ENCODE results near the gene CSRNP2.
A peak's percentile ranks its signal among the peaks of the same experiment; 100 is the strongest.
"Not testable (repeated sequence)": the region's sequence is repeated elsewhere in the genome, so short reads cannot be mapped to it uniquely, and the experiment has no call there.

Gene CSRNP2

DNA sequence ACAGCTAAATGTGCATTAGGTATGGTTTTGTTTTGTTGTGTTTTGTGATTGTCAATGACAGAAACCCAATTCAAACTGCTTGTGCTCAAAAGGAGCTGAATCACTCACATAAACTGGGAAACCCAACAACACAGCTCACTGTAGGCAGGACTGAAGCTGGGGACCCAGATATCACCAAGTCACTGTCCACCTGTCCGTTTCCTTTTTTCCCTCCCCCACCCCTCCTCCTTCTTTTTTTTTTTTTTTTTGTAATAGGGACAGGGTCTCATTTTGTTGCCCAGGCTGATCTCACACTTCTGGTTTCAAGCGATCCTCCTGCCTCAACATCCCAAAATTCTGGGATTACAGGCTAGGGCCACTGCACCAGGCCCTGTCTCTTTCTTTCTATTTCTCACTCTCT is 50.3 kb downstream of the CSRNP2 start:
- H3K36me3 ChIP-seq (replicated peaks) = no peaks in the 10 kb centered on the region
- H3K27me3 ChIP-seq (ENCODE audit: low read depth) = no peaks in the 10 kb centered on the region
- no peak for DNase-seq (ENCODE audit: low spot score in 2 of 2)
- in situ Hi-C loops (cut with MboI; ENCODE audit: low sequenced_read_pairs) = no loop called here
- peaks cover 10% of the 10 kb centered on the region for H3K4me1 ChIP-seq
- no peaks in the 10 kb centered on the region for H3K9me3 ChIP-seq
- no peak overlapping the region for H3K4me3 ChIP-seq

- Histone ChIP-seq H3K36me3 (replicated peaks) (no peaks in the 10 kb centered on the region), H3K27me3 (ENCODE audit: low read depth) (no peaks in the 10 kb centered on the region), H3K4me1 (peaks cover 24% of the 10 kb centered on the region), H3K4me3 (no peak overlapping the region), H3K9me3 (no peaks in the 10 kb centered on the region)
- DNase-seq (ENCODE audit: low spot score in 2 of 2) = peak in 1 of 2 experiments; percentile 44
- in situ Hi-C loops (cut with MboI; ENCODE audit: low sequenced_read_pairs) = no loop called here
Measured at GRCh38 chr12:51028813-51029150, 54.6 kb downstream of the CSRNP2 start.

GRCh38 chr12:51028126-51028812 is 55.1 kb downstream of the CSRNP2 start:
- Histone ChIP-seq H3K4me3 (no peak overlapping the region), H3K36me3 (replicated peaks) (no peaks in the 10 kb centered on the region), H3K9me3 (no peaks in the 10 kb centered on the region), H3K27me3 (ENCODE audit: low read depth) (no peaks in the 10 kb centered on the region), H3K4me1 (peaks cover 24% of the 10 kb centered on the region)
- peak; percentile 71 to 82 for DNase-seq (ENCODE audit: low spot score in 2 of 2)
- in situ Hi-C loops (cut with MboI; ENCODE audit: low sequenced_read_pairs) = no loop called here

GRCh38 chr12:51027342-51027835 is 56.0 kb downstream of the CSRNP2 start:
- in situ Hi-C loops (cut with MboI; ENCODE audit: low sequenced_read_pairs) = no loop called here
- Histone ChIP-seq H3K4me1 (peaks cover 24% of the 10 kb centered on the region), H3K36me3 (replicated peaks) (no peaks in the 10 kb centered on the region), H3K27me3 (ENCODE audit: low read depth) (no peaks in the 10 kb centered on the region), H3K4me3 (no peak overlapping the region), H3K9me3 (no peaks in the 10 kb centered on the region)
- DNase-seq (ENCODE audit: low spot score in 2 of 2) = no peak

- H3K36me3 ChIP-seq (replicated peaks) = no peaks in the 10 kb centered on the region
- DNase-seq (ENCODE audit: low spot score in 2 of 2) = peak; percentile 96 to 97
- in situ Hi-C loops (cut with MboI; ENCODE audit: low sequenced_read_pairs) = no loop called here
- no peaks in the 10 kb centered on the region for H3K27me3 ChIP-seq (ENCODE audit: low read depth)
- no peaks in the 10 kb centered on the region for H3K9me3 ChIP-seq
- peaks cover 25% of the 10 kb centered on the region for H3K4me1 ChIP-seq
- peak within 1 kb of the TSS; percentile 68 for H3K4me3 ChIP-seq
Measured at GRCh38 chr12:51025836-51026638, 57.4 kb downstream of the CSRNP2 start, which contains the start of gene SLC11A2. SLC11A2 (minus strand) TSS chr12:51026384; CDS start chr12:51010728, 15,656 bp downstream.

DNA sequence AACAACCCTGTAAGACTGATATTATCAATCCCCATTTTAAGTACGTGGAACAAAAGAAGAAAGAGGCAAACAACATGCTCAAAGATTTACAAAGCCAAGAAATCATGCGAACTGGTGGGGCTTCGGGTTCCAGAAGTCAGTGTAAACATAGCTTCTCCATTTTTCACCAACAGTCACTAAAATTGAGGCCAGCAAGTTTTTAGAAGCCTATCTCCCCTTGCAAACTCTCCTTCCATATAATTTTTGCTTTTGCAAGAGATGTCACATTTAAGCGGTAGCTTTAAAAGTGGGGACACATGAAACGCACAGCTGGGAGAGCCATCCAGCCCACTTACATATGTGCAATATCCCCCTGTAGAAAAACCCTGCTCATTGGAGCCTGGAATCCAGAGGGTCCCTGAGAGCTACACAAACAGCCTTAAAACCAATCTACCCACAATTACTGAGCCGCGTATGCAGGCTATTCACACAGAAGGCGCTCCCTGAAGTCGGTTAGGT is 58.0 kb downstream of the CSRNP2 start:
- in situ Hi-C loops (cut with MboI; ENCODE audit: low sequenced_read_pairs) = no loop called here

DNA sequence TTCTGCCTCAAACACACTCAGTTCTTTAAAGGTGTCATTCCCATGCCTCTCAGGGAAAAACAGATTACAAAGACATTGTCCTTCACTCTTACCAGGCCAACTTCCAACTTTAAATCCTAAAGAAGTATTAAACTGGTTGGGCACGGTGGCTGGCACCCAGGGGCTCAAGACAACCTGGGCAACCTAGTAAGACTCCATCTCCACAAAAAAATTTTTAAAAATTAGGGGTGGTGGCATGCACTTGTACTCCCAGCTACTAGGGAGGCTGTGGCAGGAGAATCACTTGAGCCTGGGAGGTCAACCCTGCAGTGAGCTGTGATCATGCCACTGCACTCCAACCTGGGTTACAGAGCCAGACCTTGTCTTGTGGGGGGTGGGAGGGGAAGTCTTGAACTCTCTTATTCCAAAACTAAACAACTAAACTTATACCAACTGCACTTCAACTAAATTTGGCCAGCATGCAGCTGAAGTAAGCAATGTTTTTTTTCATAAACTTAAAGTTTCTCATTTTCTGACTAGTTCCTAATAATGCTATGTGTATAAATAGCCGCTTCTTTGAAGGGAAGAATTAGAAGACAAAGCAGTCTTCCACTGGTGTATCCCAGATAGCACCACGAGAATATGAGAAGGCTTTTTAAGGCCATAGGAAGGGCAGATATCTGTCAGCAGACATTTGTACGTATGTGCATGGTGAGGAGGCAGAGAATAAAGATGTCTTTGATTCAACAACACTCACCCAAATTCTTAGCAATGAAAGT is 59.6 kb downstream of the CSRNP2 start:
- no peak for DNase-seq (ENCODE audit: low spot score in 2 of 2)
- H3K4me3 ChIP-seq = peak overlapping the region; percentile 68; the same call in 1 of the 2 replicates
- H3K36me3 ChIP-seq (replicated peaks) = no peaks in the 10 kb centered on the region
- H3K27me3 ChIP-seq (ENCODE audit: low read depth) = no peaks in the 10 kb centered on the region
- H3K4me1 ChIP-seq = peaks cover 29% of the 10 kb centered on the region
- in situ Hi-C loops (cut with MboI; ENCODE audit: low sequenced_read_pairs) = no loop called here
- no peaks in the 10 kb centered on the region for H3K9me3 ChIP-seq

More for the DNA sequence above, 58.0 kb downstream of the CSRNP2 start:
- peak overlapping the region; percentile 68 for H3K4me3 ChIP-seq
- no peaks in the 10 kb centered on the region for H3K27me3 ChIP-seq (ENCODE audit: low read depth)
- no peaks in the 10 kb centered on the region for H3K9me3 ChIP-seq
- H3K36me3 ChIP-seq (replicated peaks) = no peaks in the 10 kb centered on the region
- DNase-seq (ENCODE audit: low spot score in 2 of 2) = peak in 1 of 2 experiments; percentile 76
- peaks cover 32% of the 10 kb centered on the region for H3K4me1 ChIP-seq

- peaks cover 18% of the 10 kb centered on the region for H3K4me1 ChIP-seq
- no peaks in the 10 kb centered on the region for H3K36me3 ChIP-seq (replicated peaks)
- no peaks in the 10 kb centered on the region for H3K27me3 ChIP-seq (ENCODE audit: low read depth)
- DNase-seq (ENCODE audit: low spot score in 2 of 2) = no peak
- H3K9me3 ChIP-seq = no peaks in the 10 kb centered on the region
- in situ Hi-C loops (cut with MboI; ENCODE audit: low sequenced_read_pairs) = no loop called here
- no peak overlapping the region for H3K4me3 ChIP-seq
Measured at GRCh38 chr12:51021694-51022093, 61.7 kb downstream of the CSRNP2 start.

- Histone ChIP-seq H3K9me3 (no peaks in the 10 kb centered on the region), H3K4me1 (peaks cover 14% of the 10 kb centered on the region), H3K27me3 (ENCODE audit: low read depth) (no peaks in the 10 kb centered on the region), H3K4me3 (no peak overlapping the region), H3K36me3 (replicated peaks) (no peaks in the 10 kb centered on the region)
- no peak for DNase-seq (ENCODE audit: low spot score in 2 of 2)
- in situ Hi-C loops (cut with MboI; ENCODE audit: low sequenced_read_pairs) = no loop called here
Measured at GRCh38 chr12:51020448-51021182, 62.8 kb downstream of the CSRNP2 start.

DNA sequence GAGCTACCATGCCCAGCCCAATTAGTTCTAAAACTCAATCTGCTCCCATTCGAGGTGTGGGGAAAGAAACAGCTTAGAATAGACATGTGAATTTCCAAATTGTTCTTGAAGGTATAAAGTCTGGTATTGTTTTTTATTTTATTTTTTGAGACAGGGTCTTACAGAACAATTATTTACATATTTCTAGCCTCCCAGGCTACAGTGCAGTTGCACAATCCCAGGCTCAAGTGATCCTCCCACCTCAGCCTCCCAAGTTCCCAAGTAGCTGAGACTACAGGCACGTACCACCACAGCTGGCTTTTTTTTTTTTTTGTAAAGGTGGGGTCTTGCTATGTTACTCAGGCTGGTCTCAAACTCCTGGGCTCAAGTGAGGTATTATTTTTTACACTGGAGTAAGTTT is 63.5 kb downstream of the CSRNP2 start:
- H3K9me3 ChIP-seq = no peaks in the 10 kb centered on the region
- in situ Hi-C loops (cut with MboI; ENCODE audit: low sequenced_read_pairs) = no loop called here
- H3K27me3 ChIP-seq (ENCODE audit: low read depth) = no peaks in the 10 kb centered on the region
- no peak overlapping the region for H3K4me3 ChIP-seq
- peaks cover 14% of the 10 kb centered on the region for H3K4me1 ChIP-seq
- no peaks in the 10 kb centered on the region for H3K36me3 ChIP-seq (replicated peaks)
- no peak for DNase-seq (ENCODE audit: low spot score in 2 of 2)

DNA sequence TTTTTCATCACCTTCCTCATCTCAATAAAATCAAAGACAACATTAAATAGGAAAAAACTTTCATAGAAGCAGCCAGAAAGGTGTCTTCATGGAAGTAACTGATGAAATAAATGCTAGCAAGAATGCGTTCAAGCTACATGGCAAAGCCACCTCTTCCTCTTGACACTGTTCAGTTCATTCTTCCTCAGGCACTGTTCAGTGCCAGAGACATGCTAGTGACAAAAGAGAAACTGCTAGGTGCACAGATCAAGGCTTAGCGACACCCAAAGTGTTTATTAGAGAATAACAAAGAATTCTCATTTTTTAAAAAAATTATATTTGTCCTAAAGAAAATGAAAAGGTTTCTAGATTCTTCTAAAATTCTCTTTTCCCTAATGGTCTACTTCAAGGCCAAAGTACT is 64.4 kb downstream of the CSRNP2 start:
- Histone ChIP-seq H3K36me3 (replicated peaks) (no peaks in the 10 kb centered on the region), H3K9me3 (no peaks in the 10 kb centered on the region), H3K4me3 (no peak overlapping the region), H3K27me3 (ENCODE audit: low read depth) (no peaks in the 10 kb centered on the region), H3K4me1 (peaks cover 13% of the 10 kb centered on the region)
- in situ Hi-C loops (cut with MboI; ENCODE audit: low sequenced_read_pairs) = no loop called here
- DNase-seq (ENCODE audit: low spot score in 2 of 2) = no peak

GRCh38 chr12:51017452-51017851 is 65.9 kb downstream of the CSRNP2 start:
- in situ Hi-C loops (cut with MboI; ENCODE audit: low sequenced_read_pairs) = no loop called here
- no peak for DNase-seq (ENCODE audit: low spot score in 2 of 2)

GRCh38 chr12:51014467-51014866 is 68.9 kb downstream of the CSRNP2 start:
- peak in 1 of 2 experiments; percentile 35 for DNase-seq (ENCODE audit: low spot score in 2 of 2)
- in situ Hi-C loops (cut with MboI; ENCODE audit: low sequenced_read_pairs); H3K9me3 ChIP-seq; H3K4me3 ChIP-seq; H3K36me3 ChIP-seq (replicated peaks); H3K27me3 ChIP-seq (ENCODE audit: low read depth): not testable (repeated sequence)
- peaks cover 24% of the 10 kb centered on the region for H3K4me1 ChIP-seq

More at GRCh38 chr12:51017452-51017851, 65.9 kb downstream of the CSRNP2 start:
- no peaks in the 10 kb centered on the region for H3K36me3 ChIP-seq (replicated peaks)
- H3K9me3 ChIP-seq = no peaks in the 10 kb centered on the region
- H3K4me1 ChIP-seq = peaks cover 13% of the 10 kb centered on the region
- H3K27me3 ChIP-seq (ENCODE audit: low read depth) = no peaks in the 10 kb centered on the region
- no peak overlapping the region for H3K4me3 ChIP-seq

All from HAP-1 (cell line).